T-helper 2 cell treated with Interferon-gamma antibody and Interleukin-4, amounts not matched to agents 100 ng/mL and 5 ng/mL, for 36 hours (primary cell): ENCODE data around the gene ARHGEF3. TPM values are rescaled to one million over a fixed set of nuclear protein-coding genes. Genes with fewer than 3 reads are reported as not detected.

ENCODE experiments used
- intact Hi-C: fragments of 100-400 bp; cut with micrococcal nuclease; formaldehyde crosslinking; loops from one replicate; pipeline ENCODE4 v1.15.1; 2023
- total RNA-seq: library from RNA; stranded (reverse); gene quantifications from 2 replicates; pipeline ENCODE4 v1.2.3, GENCODE V29; 2022

Gene ARHGEF3
- total RNA-seq, result 73.8 and 78.4 TPM in 2 replicates

DNA sequence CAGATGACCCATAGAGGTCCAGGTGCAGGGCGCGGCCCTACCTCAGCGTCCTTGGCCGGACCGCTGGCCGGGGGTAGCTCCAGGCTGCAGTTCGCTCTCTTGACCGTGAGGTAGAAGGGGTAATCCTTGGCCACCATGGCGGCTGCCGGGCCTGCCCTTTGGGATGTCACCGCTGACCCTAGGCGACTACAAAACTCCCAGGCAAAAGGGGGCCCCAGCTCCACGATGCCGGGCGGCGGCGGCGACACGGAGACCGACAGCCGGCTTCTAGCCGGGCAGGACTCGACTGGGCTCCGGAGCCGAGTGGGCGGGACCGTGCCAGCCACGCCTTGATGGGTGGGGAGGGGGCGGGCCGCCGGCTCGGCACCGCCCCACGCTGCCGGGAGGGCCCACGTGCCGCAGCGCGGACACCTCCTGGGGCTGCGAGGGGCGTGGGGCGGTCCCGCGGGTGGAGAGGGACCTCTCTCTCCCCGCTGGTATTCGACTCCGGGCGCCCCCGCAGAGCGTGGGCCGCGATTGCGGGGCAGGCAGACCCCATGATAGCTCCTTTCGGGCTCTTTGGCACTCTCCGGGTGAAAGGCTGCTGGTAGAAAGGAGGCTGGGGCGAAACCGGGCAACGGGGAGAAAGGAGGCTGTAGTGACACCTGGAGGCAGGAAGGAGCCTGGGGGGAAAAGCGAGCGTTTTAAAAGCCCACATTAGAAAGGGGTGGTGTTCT lies at the start of gene ARHGEF3:
Gene ARHGEF3 (minus strand): TSS at position 288 of the 716 bp plus-strand sequence. CDS start 151 bp downstream, at position 137.
- intact Hi-C loops, result loop anchor here (1.0 to 5.0 kb wide), 4 partner anchors 60 to 425 kb away; partner anchors contain the start of genes APPL1 and CCDC66

DNA sequence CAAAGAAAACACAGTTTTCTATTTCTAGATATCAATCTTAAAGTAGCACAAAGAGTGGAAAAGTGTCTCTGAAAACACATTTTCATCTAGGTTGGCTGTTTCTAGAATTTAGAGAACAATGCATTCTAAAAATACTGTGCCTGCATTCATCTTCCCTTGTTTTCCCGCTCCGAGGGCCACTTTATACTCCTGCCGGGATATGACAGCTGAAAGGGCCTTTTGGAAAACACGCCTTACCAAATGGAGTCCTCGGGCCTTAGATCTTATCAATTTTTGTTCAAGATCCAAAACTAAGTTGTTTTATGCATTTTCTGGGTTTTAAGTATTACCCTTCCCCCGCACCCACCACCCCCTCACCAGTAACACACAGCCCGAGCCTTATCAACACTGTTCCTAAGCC lies 47.9 kb upstream of the ARHGEF3 start:
- intact Hi-C loops, result no loop called here

DNA sequence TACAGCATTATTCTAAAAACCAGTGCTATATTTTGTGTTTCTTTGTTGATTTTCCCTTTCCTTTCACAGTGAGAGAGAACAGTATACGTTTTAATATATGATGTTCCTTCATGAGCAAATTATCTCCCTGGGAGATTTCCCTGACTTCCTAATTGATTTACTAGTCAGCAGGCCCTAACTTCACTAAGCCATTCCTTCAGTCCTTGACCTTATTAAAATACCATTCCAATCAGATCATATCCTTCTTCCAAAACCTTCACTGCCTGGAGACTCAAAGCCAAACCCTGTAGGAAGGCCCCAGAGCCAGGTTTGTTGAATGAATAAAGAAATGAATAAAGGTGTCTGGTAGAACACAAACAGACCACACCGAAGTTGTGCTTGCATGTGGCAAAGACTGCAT lies 43.8 kb upstream of the ARHGEF3 start:
- intact Hi-C loops, result no loop called here

- intact Hi-C loops, result no loop called here
These were observed 42.8 kb upstream of the ARHGEF3 start for GRCh38 chr3:56844536-56844935.

DNA sequence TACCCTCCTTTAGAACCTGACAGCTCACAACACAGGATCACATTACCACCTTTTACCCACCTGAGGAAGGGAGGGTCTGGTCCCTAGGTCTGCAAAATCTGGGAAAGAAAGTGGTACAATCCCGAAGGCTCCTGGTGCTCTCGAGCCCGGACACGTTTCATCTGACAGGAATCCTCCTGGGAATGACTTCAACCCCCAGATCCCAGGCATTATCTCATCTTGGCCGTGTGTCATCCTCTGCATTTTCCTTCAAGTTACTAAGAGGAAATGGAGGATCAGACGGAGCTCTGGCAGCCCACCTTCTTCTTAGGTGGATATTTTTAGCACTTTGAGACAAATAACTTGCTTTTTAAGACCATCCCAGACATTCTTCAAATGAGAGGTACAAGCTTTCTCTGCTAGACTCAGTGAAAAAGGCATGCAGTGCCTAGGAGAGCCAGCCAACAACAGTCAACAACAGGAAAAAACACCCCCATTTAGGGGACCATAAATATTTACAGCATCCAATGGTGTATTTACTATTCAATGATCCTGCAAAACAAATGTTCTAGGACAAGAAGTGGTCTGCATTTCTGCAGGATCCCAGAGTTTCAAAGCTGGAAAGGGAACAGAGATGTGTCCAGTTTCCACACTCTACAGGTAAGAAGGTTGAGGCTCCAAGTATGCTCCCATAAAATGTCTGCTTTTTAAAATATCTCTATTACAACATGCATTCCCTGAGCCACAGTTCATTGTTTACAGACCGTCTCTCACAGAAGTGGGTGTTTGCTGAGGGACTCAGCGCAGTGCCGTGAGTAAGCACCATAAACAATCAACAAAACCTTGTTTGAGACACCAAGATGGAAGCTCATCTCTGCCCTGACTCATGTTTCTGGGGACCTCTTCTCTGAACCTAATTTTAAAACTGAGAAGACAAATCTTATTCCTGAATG lies 38.3 kb upstream of the ARHGEF3 start:
- intact Hi-C loops, result no loop called here

DNA sequence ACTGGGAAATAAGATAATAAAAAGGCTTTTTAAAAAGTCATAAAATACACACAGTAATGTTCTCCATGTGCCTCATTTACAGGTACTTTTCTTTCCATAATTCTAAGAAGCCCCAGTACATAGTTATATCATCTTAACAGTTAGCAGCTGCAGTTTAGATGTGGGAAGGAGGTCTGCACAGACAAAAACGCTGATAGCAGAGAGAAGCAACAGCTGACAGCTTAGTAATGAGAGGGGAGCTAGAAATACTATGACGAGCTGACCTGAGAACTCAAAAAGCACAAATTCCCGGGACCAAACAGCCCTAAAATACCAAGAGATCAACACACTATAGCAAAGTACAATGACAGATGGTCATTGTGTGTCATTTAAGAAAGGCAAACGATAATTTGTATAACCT lies 36.7 kb upstream of the ARHGEF3 start:
- intact Hi-C loops, result no loop called here

GRCh38 chr3:56837196-56837955 lies 35.6 kb upstream of the ARHGEF3 start:
- intact Hi-C loops, result no loop called here

DNA sequence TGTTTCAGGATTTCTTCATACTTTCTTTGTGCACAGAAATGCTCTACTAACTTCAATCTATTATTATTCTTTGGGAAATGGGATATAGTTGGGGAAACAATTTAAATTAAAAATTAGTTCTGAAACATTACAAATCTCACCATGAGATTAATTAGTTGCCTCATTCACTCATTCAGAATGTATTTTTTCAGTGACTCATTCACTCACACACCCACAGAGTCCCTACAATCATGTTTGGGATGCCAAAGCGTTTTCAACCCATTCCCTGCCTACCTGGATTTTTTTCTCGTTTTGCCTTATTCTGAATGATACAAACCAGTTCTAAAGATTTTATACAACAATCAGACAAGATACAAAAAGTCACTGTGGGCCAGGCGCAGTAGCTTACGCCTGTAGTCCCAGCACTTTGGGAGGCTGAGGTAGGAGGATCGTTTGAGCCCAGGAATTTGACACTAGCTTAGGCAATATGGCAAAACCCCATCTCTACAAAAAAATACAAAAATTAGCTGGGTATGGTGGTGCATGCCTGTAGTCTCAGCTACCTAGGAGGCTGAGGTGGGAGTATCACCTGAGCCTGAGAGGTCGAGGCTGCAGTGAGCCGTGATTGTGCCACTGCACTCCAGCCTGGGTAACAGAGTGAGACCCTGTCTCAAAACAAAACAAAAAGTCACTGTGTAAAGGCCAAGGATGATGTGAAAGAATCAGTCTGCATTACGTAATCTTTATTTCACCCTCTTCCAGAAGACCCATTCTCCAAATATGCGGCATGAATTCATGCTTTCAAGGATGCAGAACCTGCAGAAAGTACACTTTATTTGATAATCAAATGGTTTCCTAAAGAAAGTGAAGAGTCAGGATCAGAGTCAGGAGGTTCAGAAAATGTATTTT lies 34.8 kb upstream of the ARHGEF3 start:
- intact Hi-C loops, result no loop called here

DNA sequence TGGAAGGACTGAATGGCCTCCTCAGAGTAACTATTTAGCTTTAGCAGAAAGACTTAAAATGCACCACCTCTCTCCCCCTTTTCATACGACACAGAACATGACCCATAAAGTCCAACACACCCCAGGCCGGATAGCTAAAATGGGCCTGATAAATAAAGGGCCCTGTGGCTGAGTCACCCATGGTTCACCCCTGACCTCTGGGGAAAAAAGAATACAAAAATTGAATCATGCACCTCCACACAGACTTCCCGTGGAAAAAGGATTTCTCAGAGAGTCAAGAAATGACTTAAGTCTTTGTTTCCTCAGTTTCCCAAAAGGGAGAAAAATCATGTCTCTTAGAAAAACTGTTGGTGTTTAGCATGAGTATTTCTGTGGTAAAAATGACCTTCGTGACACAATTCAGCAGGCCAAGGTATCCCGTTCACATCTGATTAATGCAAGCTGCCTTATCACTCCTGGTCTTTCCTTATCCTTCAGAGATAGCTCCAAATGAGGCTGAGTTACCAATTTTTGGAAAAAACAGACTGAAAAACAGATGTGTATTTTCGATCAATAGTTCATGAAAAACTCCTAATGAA lies 34.0 kb upstream of the ARHGEF3 start:
- intact Hi-C loops, result no loop called here

DNA sequence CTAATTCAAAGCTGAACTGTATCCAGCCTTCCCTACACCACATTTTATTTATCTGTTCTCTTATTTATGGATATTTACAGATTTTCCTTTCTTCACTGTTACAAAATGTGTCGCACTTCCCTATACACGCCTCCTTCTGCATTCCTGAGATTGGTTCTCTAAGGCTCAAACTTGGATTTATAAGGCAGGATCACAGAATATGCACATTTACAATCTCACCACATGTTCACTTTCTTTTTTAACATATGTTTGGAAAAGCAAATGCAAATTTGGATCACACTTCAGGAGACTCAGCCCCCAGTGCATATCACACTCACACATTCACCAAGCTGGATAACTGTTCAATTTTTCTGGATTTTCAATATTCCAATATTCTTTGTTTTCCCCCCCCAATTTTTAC lies 31.8 kb upstream of the ARHGEF3 start:
- intact Hi-C loops, result no loop called here

DNA sequence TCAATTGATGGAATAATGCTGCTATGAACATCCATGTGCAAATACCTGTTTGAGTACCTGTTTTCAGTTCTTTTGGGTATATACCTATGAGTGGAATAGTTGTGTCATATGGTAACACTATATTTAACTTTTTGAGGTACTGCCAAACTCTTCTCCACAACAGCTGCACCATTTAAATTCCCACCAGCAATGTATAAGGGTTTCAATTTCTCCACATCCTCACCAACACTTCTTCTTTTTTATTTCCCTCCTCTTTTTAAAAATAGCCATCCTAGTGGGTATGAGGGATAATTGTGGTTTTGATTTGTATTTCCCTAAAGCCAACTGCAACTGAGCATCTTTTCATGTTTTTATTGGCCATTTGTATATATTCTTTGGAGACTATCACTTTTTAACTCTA lies 31.3 kb upstream of the ARHGEF3 start:
- intact Hi-C loops, result no loop called here

DNA sequence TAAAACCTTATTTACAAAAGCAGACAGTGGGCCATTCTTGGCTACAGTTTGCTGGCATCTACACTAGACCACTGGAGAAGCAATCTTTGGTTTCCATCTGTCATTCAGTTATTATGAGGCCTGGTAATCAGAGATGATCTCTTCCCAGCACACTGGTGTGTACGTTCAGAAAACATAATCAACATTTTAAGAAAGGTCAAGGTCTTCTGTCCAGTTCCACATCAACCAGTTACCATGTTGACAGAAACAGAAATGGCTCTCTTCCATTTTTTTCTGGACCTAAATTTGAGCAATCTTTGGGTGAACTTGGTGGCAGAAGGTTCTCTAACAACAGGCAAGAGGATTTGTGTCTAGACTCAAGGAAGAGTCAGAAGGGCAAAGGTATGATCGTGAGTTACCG lies 29.8 kb upstream of the ARHGEF3 start:
- intact Hi-C loops, result no loop called here

DNA sequence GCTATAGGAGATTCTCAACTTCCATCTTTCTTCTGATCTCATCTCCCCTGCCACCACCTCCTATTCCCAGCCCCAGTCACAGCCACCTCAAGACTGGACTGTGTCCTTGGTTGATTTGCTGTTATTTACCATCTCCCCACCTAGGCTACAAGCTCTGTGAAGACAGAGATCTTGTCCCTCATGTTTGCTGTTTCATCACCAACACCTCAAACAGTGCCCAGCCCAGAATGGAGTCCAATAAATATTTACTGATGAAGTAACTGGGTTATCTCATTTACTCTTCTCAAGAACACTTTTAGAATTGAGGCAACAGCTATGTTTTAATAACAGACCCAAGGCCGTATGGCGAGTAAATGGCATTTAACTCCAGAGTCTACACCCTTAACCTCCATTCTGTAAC lies 29.1 kb upstream of the ARHGEF3 start:
- intact Hi-C loops, result no loop called here

GRCh38 chr3:56829533-56829932 lies 27.8 kb upstream of the ARHGEF3 start:
- intact Hi-C loops, result no loop called here

- intact Hi-C loops, result no loop called here
These were observed 25.3 kb upstream of the ARHGEF3 start for GRCh38 chr3:56826831-56827722.

GRCh38 chr3:56825567-56826438 lies 24.1 kb upstream of the ARHGEF3 start:
- intact Hi-C loops, result no loop called here

DNA sequence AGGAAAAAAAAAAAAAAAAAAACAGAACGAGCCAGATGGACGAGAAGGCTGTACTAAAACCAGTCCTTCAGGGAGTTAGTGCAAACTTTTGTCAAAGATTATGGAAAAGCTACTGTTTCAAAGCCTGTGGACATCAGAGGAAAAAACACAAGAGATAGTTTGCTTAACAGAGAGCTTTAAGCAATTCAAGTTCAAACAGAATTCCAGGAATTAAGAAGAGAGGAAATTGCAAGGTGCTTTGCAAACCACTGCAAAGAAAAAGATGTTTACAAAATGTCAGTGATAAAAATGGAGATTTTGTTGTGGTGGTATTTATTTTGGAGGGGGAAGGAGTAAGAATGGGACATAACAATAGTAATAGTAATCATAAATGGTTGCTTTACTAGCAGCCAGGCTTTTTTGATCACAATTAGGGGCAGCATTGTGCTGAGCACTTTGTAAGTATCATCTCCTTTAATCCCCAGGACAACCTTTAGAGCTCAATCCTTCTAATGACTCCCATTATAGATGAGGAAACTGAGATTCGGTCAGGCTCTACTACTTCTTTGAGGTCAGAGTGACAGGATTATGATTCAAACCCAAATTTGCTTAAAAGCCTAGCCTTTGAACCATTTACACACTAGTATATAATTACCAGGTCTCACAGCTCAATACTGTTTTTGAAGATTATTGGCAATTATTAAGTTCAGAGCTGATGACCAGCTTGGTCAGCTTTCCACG lies 22.4 kb upstream of the ARHGEF3 start:
- intact Hi-C loops, result no loop called here
